ENCODE measurements around the gene XYLT1. TPM values are rescaled to one million over a fixed set of nuclear protein-coding genes. Genes with fewer than 3 reads are reported as not detected.

XYLT1 gene
- total RNA-seq, 1 experiment from 2014 or later = 12.5 TPM

- CTCF ChIA-PET = no interaction called here
- no TSS peak for BruUV-seq (replicated peaks)
- H3K4me1 Mint-ChIP-seq (ENCODE audit: low read depth, unreplicated experiment) = no peaks in the 10 kb centered on the region
These were observed 104.3 kb downstream of the XYLT1 start for GRCh38 chr16:17366299-17366961.

GRCh38 chr16:17365591-17366298, 105.0 kb downstream of the XYLT1 start:
- ChIA-PET CTCF (no interaction called here), POLR2A (interaction anchor here (0.7 kb wide), 1 partner anchor 116 kb away, joined by 3 read pairs; no protein-coding TSS in a partner anchor)
- no peaks in the 10 kb centered on the region for H3K27me3 Mint-ChIP-seq (ENCODE audit: insufficient read depth, unreplicated experiment)
- H3K9me3 ChIP-seq = no peaks in the 10 kb centered on the region
- no peaks in the 10 kb centered on the region for H3K9me3 Mint-ChIP-seq (ENCODE audit: unreplicated experiment)
- no peaks in the 10 kb centered on the region for H3K4me1 ChIP-seq
- H3K27me3 ChIP-seq (replicated peaks; ENCODE audit: control insufficient read depth, insufficient read depth, low read length) = no peaks in the 10 kb centered on the region
- H3K36me3 ChIP-seq (ENCODE audit: control insufficient read depth, insufficient read depth, low read length) = no peaks in the 10 kb centered on the region
- no peaks in the 10 kb centered on the region for H3K4me1 Mint-ChIP-seq (ENCODE audit: low read depth, unreplicated experiment)
- no peak for DNase-seq
- no peaks in the 10 kb centered on the region for H3K36me3 Mint-ChIP-seq (ENCODE audit: insufficient read depth, unreplicated experiment)
- no peak overlapping the region for H3K4me3 ChIP-seq (ENCODE audit: low read depth, low read length)
- H3K27ac Mint-ChIP-seq (ENCODE audit: unreplicated experiment) = no peak overlapping the region
- no peak overlapping the region for H3K4me3 Mint-ChIP-seq (ENCODE audit: unreplicated experiment)
- no peak for TF ChIP-seq CTCF (IDR thresholded peaks at IDR 0.05; ENCODE audit: insufficient read depth in 1 of 2, low read depth in 1 of 2, low read length in 1 of 2, severe bottlenecking in 1 of 2, unreplicated experiment in 1 of 2)
- BruUV-seq (replicated peaks) = no TSS peak
- intact Hi-C loops (cut with micrococcal nuclease; ENCODE audit: unreplicated experiment) = no loop called here

More at GRCh38 chr16:17366299-17366961, 104.3 kb downstream of the XYLT1 start:
- H3K27me3 ChIP-seq (replicated peaks; ENCODE audit: control insufficient read depth, insufficient read depth, low read length) = no peaks in the 10 kb centered on the region
- no peak for DNase-seq
- Mint-ChIP-seq H3K9me3 (ENCODE audit: unreplicated experiment) (no peaks in the 10 kb centered on the region), H3K36me3 (ENCODE audit: insufficient read depth, unreplicated experiment) (no peaks in the 10 kb centered on the region), H3K27me3 (ENCODE audit: insufficient read depth, unreplicated experiment) (no peaks in the 10 kb centered on the region), H3K27ac (ENCODE audit: unreplicated experiment) (no peak overlapping the region), H3K4me3 (ENCODE audit: unreplicated experiment) (no peak overlapping the region)
- H3K36me3 ChIP-seq (ENCODE audit: control insufficient read depth, insufficient read depth, low read length) = no peaks in the 10 kb centered on the region
- intact Hi-C loops (cut with micrococcal nuclease; ENCODE audit: unreplicated experiment) = no loop called here
- H3K4me1 ChIP-seq = no peaks in the 10 kb centered on the region
- no peaks in the 10 kb centered on the region for H3K9me3 ChIP-seq
- no peak overlapping the region for H3K4me3 ChIP-seq (ENCODE audit: low read depth, low read length)
- POLR2A ChIA-PET = interaction anchor here (0.7 kb wide), 1 partner anchor 115 kb away, joined by 3 read pairs; no protein-coding TSS in a partner anchor
- no peak for TF ChIP-seq CTCF (IDR thresholded peaks at IDR 0.05; ENCODE audit: insufficient read depth in 1 of 2, low read depth in 1 of 2, low read length in 1 of 2, severe bottlenecking in 1 of 2, unreplicated experiment in 1 of 2)

GRCh38 chr16:17365211-17365541, 105.6 kb downstream of the XYLT1 start:
- ChIA-PET POLR2A (no interaction called here), CTCF (no interaction called here)
- Histone ChIP-seq H3K27me3 (replicated peaks; ENCODE audit: control insufficient read depth, insufficient read depth, low read length) (no peaks in the 10 kb centered on the region), H3K4me3 (ENCODE audit: low read depth, low read length) (no peak overlapping the region), H3K4me1 (no peaks in the 10 kb centered on the region), H3K9me3 (no peaks in the 10 kb centered on the region), H3K36me3 (ENCODE audit: control insufficient read depth, insufficient read depth, low read length) (no peaks in the 10 kb centered on the region)
- DNase-seq = no peak
- BruUV-seq (replicated peaks) = no TSS peak
- intact Hi-C loops (cut with micrococcal nuclease; ENCODE audit: unreplicated experiment) = no loop called here
- Mint-ChIP-seq H3K4me3 (ENCODE audit: unreplicated experiment) (no peak overlapping the region), H3K36me3 (ENCODE audit: insufficient read depth, unreplicated experiment) (no peaks in the 10 kb centered on the region), H3K9me3 (ENCODE audit: unreplicated experiment) (no peaks in the 10 kb centered on the region), H3K27ac (ENCODE audit: unreplicated experiment) (no peak overlapping the region), H3K4me1 (ENCODE audit: low read depth, unreplicated experiment) (no peaks in the 10 kb centered on the region), H3K27me3 (ENCODE audit: insufficient read depth, unreplicated experiment) (no peaks in the 10 kb centered on the region)
- TF ChIP-seq CTCF (IDR thresholded peaks at IDR 0.05; ENCODE audit: insufficient read depth in 1 of 2, low read depth in 1 of 2, low read length in 1 of 2, severe bottlenecking in 1 of 2, unreplicated experiment in 1 of 2) = no peak
